SJCRH30 (cell line): Measurements from ENCODE around the gene SNED1. TPM values are rescaled to one million over a fixed set of nuclear protein-coding genes. Genes with fewer than 3 reads are reported as not detected.

Source experiments
- DNase-seq, 2 experiments: peaks; one replicate each; pipeline ENCODE4 v3.0.0-alpha.2; 2015 to 2020
- H3K27ac ChIP-seq: fragments of 250-450 bp; sonication (Bioruptor Pico); 2 replicates; pipeline ENCODE4 v1.5.1; 2020; ENCODE audit warnings: mild to moderate bottlenecking, moderate library complexity
- H3K27me3 ChIP-seq: fragments of 250-450 bp; sonication (Bioruptor Pico); 2 replicates; pipeline ENCODE4 v1.5.1; 2020; ENCODE audit warnings: mild to moderate bottlenecking, moderate library complexity
- H3K36me3 ChIP-seq: fragments of 250-450 bp; sonication (Bioruptor Pico); 2 replicates; pipeline ENCODE4 v1.5.1; 2020; ENCODE audit warnings: mild to moderate bottlenecking, moderate library complexity
- H3K4me1 ChIP-seq: fragments of 250-450 bp; sonication (Bioruptor Pico); 2 replicates; pipeline ENCODE4 v1.5.1; 2020; ENCODE audit warnings: mild to moderate bottlenecking, moderate library complexity
- H3K4me3 ChIP-seq: fragments of 250-450 bp; sonication (Bioruptor Pico); 2 replicates; pipeline ENCODE4 v1.5.1; 2020; ENCODE audit warnings: mild to moderate bottlenecking, moderate library complexity
- H3K9me3 ChIP-seq: fragments of 250-450 bp; sonication (Bioruptor Pico); replicated peaks from 2 replicates; pipeline ENCODE4 v1.5.1; 2020; ENCODE audit warnings: mild to moderate bottlenecking, moderate library complexity
- total RNA-seq: library from RNA; depleted of rRNA; stranded (reverse); fragments of >200 nt; shearing (Covaris generic); gene quantifications from 2 replicates; pipeline ENCODE4 v1.2.3, GENCODE V29; 2014

SNED1 gene
- total RNA-seq, 1 experiment from 2014 or later = 28.4 TPM

DNA sequence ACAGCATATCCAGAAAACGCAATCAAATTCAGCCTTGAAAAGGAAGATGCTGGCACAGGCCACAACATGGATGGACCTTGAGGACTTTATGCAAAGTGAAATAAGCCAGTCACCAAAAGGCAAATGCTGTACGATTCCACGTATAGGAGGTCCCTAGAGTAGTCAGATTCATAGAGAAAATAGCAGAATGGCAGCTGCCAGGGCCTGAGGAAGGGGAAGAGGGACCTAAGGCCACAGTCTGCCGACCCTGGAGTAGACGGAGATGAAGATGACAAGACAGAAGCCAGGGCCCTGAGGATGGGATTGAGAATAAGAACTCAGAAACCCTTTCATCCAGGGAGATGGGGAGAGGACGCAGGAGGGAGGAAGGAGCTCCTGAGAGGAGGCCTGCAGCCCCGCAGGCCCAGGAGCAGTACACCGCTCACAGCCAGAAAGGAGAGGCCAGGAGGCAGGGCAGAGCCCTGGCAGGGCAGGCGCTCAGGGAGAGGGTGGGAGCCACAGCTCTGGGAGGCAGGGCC lies 111.7 kb downstream of the SNED1 start:
- no peak overlapping the region for H3K4me3 ChIP-seq

DNA sequence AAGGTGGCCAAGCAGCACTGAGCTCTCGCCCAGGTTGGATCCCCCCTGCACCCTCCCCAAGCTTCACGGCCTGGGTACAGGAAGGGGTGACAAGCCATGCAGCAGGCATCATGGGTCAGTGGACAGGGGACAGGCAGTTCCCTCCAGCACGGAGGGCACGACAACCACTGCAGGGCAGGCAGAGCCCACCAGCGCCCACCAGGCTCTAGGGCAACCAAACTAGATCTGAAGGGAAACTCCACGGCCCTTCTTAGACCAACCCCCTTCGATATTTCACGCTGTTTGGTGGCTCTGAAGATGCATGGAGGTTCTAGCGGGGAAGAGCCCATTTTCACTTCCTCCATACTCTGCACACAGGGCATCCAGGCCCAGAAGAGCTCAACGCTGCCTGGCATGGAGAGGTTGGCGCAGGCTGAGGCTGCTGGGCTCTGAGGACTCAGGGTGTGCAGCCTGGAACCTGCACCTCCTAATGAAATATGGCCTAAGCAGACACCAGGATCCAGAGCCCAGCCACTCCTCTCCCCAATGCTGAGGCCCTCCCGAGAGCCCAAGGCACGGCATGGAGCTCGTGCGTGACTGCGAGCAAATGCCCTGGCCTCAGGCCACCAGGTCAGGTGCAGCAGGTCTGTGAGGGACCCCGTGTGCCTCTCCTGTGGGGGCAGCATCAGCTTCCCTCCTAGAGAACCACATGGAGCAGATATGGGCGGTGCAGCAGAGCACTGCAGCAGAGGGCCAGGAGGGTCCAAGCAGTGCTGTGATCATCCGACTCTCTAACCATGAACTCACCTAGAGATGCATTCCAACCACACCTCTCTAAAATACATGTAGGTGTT lies 112.4 kb downstream of the SNED1 start:
- no peak for DNase-seq
- H3K27me3 ChIP-seq = no peaks in the 10 kb centered on the region
- no peaks in the 10 kb centered on the region for H3K9me3 ChIP-seq
- H3K4me3 ChIP-seq = no peak overlapping the region
- H3K36me3 ChIP-seq = peaks cover 2% of the 10 kb centered on the region; the same call in 1 of the 2 replicates
- no peak overlapping the region for H3K27ac ChIP-seq
- H3K4me1 ChIP-seq = no peaks in the 10 kb centered on the region

More for the DNA sequence above, 111.7 kb downstream of the SNED1 start:
- Histone ChIP-seq H3K4me1 (no peaks in the 10 kb centered on the region), H3K9me3 (no peaks in the 10 kb centered on the region), H3K36me3 (peaks cover 2% of the 10 kb centered on the region; the same call in 1 of the 2 replicates), H3K27ac (no peak overlapping the region), H3K27me3 (no peaks in the 10 kb centered on the region)
- DNase-seq = no peak

GRCh38 chr2:241111440-241111805 lies 113.0 kb downstream of the SNED1 start:
- DNase-seq = no peak
- H3K27ac ChIP-seq = no peak overlapping the region
- no peaks in the 10 kb centered on the region for H3K27me3 ChIP-seq
- no peaks in the 10 kb centered on the region for H3K9me3 ChIP-seq
- H3K4me3 ChIP-seq = no peak overlapping the region
- H3K4me1 ChIP-seq = no peaks in the 10 kb centered on the region
- peaks cover 2% of the 10 kb centered on the region; the same call in 1 of the 2 replicates for H3K36me3 ChIP-seq

GRCh38 chr2:241112046-241112445 lies 113.6 kb downstream of the SNED1 start:
- H3K4me1 ChIP-seq = no peaks in the 10 kb centered on the region
- H3K27me3 ChIP-seq = no peaks in the 10 kb centered on the region
- H3K9me3 ChIP-seq = no peaks in the 10 kb centered on the region
- DNase-seq = no peak
- H3K4me3 ChIP-seq = no peak overlapping the region
- H3K27ac ChIP-seq = no peak overlapping the region
- peaks cover 2% of the 10 kb centered on the region; the same call in 1 of the 2 replicates for H3K36me3 ChIP-seq

DNA sequence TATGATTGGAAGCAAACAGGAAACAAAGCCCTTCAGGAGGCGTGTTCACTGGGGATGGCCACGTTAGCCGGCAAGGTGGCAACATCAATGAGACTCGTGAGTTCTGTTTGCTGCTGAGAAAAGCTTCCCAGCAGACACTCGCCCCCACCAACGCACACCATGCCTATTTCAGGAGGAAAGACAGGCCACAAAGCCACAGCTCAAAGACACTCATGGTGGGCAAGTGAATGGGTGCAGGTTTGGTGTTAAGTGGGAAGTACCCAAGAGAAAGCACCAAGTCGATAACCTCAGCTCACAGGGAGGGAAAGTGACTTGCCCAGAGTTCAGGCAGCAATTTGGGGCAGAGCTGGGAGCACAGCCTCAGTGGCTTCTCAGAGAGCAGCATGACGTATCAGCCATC lies 114.2 kb downstream of the SNED1 start:
- peaks cover 2% of the 10 kb centered on the region; the same call in 1 of the 2 replicates for H3K36me3 ChIP-seq
- no peak for DNase-seq
- H3K9me3 ChIP-seq = no peaks in the 10 kb centered on the region
- no peaks in the 10 kb centered on the region for H3K4me1 ChIP-seq
- H3K4me3 ChIP-seq = no peak overlapping the region
- no peak overlapping the region for H3K27ac ChIP-seq
- no peaks in the 10 kb centered on the region for H3K27me3 ChIP-seq

- Histone ChIP-seq H3K27ac (no peak overlapping the region), H3K36me3 (peaks cover 4% of the 10 kb centered on the region; the same call in 1 of the 2 replicates), H3K9me3 (no peaks in the 10 kb centered on the region), H3K4me3 (no peak overlapping the region), H3K4me1 (no peaks in the 10 kb centered on the region), H3K27me3 (no peaks in the 10 kb centered on the region)
- DNase-seq = no peak
Observed at GRCh38 chr2:241114836-241115235, 116.4 kb downstream of the SNED1 start.

GRCh38 chr2:241115361-241115760 lies 116.9 kb downstream of the SNED1 start:
- Histone ChIP-seq H3K36me3 (peaks cover 5% of the 10 kb centered on the region; the same call in 1 of the 2 replicates), H3K27ac (no peak overlapping the region)

GRCh38 chr2:241116606-241117560 lies 118.5 kb downstream of the SNED1 start:
- Histone ChIP-seq H3K9me3 (no peaks in the 10 kb centered on the region), H3K4me1 (no peaks in the 10 kb centered on the region), H3K27me3 (no peaks in the 10 kb centered on the region), H3K27ac (no peak overlapping the region), H3K4me3 (no peak overlapping the region), H3K36me3 (peaks cover 7% of the 10 kb centered on the region; the same call in 1 of the 2 replicates)
- no peak for DNase-seq

More at GRCh38 chr2:241115361-241115760, 116.9 kb downstream of the SNED1 start:
- Histone ChIP-seq H3K27me3 (no peaks in the 10 kb centered on the region), H3K9me3 (no peaks in the 10 kb centered on the region), H3K4me3 (no peak overlapping the region), H3K4me1 (no peaks in the 10 kb centered on the region)
- DNase-seq = no peak

- peaks cover 7% of the 10 kb centered on the region; the same call in 1 of the 2 replicates for H3K36me3 ChIP-seq
- H3K4me1 ChIP-seq = no peaks in the 10 kb centered on the region
- H3K27ac ChIP-seq = no peak overlapping the region
- DNase-seq = no peak
- no peak overlapping the region for H3K4me3 ChIP-seq
- no peaks in the 10 kb centered on the region for H3K9me3 ChIP-seq
- no peaks in the 10 kb centered on the region for H3K27me3 ChIP-seq
Observed at GRCh38 chr2:241118737-241119505, 120.5 kb downstream of the SNED1 start.

GRCh38 chr2:241120440-241120839 lies 122.0 kb downstream of the SNED1 start:
- H3K9me3 ChIP-seq = no peaks in the 10 kb centered on the region
- no peak overlapping the region for H3K4me3 ChIP-seq
- DNase-seq = no peak
- H3K27me3 ChIP-seq = no peaks in the 10 kb centered on the region
- H3K36me3 ChIP-seq = peaks cover 4% of the 10 kb centered on the region; the same call in 1 of the 2 replicates
- H3K4me1 ChIP-seq = no peaks in the 10 kb centered on the region
- no peak overlapping the region for H3K27ac ChIP-seq

- H3K27ac ChIP-seq = no peak overlapping the region
- DNase-seq = no peak
- H3K27me3 ChIP-seq = no peaks in the 10 kb centered on the region
- no peaks in the 10 kb centered on the region for H3K4me1 ChIP-seq
- H3K36me3 ChIP-seq = peaks cover 4% of the 10 kb centered on the region; the same call in 1 of the 2 replicates
- H3K9me3 ChIP-seq = no peaks in the 10 kb centered on the region
- H3K4me3 ChIP-seq = no peak overlapping the region
Observed at GRCh38 chr2:241121008-241121407, 122.6 kb downstream of the SNED1 start.

- no peaks in the 10 kb centered on the region for H3K27me3 ChIP-seq
- no peak for DNase-seq
Observed at GRCh38 chr2:241122376-241123002, 124.1 kb downstream of the SNED1 start.

DNA sequence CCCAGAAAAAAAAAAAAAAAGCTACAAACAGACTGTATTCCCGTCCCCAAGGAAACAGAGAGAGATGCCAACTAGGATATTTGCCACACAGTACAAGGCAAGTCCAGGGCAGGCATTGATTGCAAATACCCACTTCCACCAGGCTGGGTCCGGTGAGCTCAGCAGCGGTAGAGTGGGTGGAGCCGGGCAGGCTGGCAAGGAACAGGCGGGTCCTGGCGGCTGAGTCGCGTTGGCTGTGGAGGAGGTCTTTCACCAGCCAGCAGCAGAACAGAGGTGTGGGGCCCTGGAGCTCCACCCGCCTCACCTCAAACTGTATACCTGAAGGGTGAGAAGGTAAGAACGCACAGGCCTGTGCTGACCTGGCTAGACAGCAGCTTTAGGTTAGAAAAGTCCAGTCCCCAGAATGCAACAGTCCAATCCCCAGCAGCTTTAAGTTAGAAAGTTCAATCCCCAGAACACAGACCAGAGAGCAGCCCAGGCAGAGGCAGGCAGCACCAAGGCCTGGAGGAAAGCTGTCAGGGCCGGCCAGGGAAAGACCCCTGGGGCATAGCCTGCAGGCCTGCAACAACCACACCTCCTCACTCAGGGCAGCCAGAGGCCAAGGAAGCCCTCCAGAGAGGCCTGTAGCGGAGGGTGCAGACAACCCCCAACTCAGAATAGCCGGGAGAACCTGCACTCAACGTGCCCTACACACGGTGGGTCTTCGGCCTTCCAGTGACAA lies 125.6 kb downstream of the SNED1 start:
- Histone ChIP-seq H3K36me3 (peaks cover 4% of the 10 kb centered on the region; the same call in 1 of the 2 replicates), H3K27me3 (no peaks in the 10 kb centered on the region), H3K4me1 (no peaks in the 10 kb centered on the region), H3K4me3 (no peak overlapping the region), H3K27ac (no peak overlapping the region), H3K9me3 (no peaks in the 10 kb centered on the region)
- DNase-seq = no peak

More at GRCh38 chr2:241122376-241123002, 124.1 kb downstream of the SNED1 start:
- Histone ChIP-seq H3K36me3 (peaks cover 4% of the 10 kb centered on the region; the same call in 1 of the 2 replicates), H3K4me1 (no peaks in the 10 kb centered on the region), H3K4me3 (no peak overlapping the region), H3K27ac (no peak overlapping the region), H3K9me3 (no peaks in the 10 kb centered on the region)
